WTC11 (cell line): ENCODE data around the gene ZCCHC14. TPM values are rescaled to one million over a fixed set of nuclear protein-coding genes. Genes with fewer than 3 reads are reported as not detected.

Experiments
- ATAC-seq: fragments of 200-7000 bp; cut with Tn5 transposase; 2 replicates; pipeline ENCODE4 v1.10.0; 2021; ENCODE audit warnings: mild to moderate bottlenecking, moderate library complexity
- CTCF ChIA-PET: fragments of 300-600 bp; sonication (Branson Sonifier 250); formaldehyde crosslinking; loops from one replicate; lab custom pipeline; 2021; ENCODE audit warnings: antibody characterized with exemption; lab: Charles Lee
- POLR2A ChIA-PET: fragments of 350-600 bp; sonication (Branson Sonifier 250); formaldehyde crosslinking; loops from one replicate; lab custom pipeline; 2021; ENCODE audit warnings: antibody characterized with exemption; lab: Charles Lee
- DNase-seq: peaks from one replicate; pipeline ENCODE4 v3.0.0; 2021; ENCODE audit warnings: low spot score
- H3K27ac Mint-ChIP-seq: 2 replicates; pipeline ENCODE4 v1.8.0; 2021; ENCODE audit warnings: mixed read lengths
- H3K27me3 Mint-ChIP-seq: 2 replicates; pipeline ENCODE4 v1.8.0; 2021; ENCODE audit warnings: low read depth, mild to moderate bottlenecking, moderate library complexity, mixed read lengths
- H3K36me3 Mint-ChIP-seq: 2 replicates; pipeline ENCODE4 v1.8.0; 2021; ENCODE audit warnings: mixed read lengths
- H3K4me1 Mint-ChIP-seq: 2 replicates; pipeline ENCODE4 v1.8.0; 2022; ENCODE audit warnings: mixed read lengths
- H3K4me3 Mint-ChIP-seq: 2 replicates; pipeline ENCODE4 v1.8.0; 2021; ENCODE audit warnings: mild to moderate bottlenecking, moderate library complexity, mixed read lengths
- H3K9me3 Mint-ChIP-seq: 2 replicates; pipeline ENCODE4 v1.8.0; 2021; ENCODE audit warnings: mixed read lengths
- FOXK1 ChIP-seq: sonication (generic); formaldehyde crosslinking; IDR thresholded peaks from 2 replicates; pipeline ENCODE4 v1.8.0; 2022; ENCODE audit warnings: mild to moderate bottlenecking, moderate library complexity, missing genetic modification reagents
- NR2C2 ChIP-seq: sonication (generic); formaldehyde crosslinking; IDR thresholded peaks from 2 replicates; pipeline ENCODE4 v1.8.0; 2022; ENCODE audit warnings: mild to moderate bottlenecking, missing genetic modification reagents
- NR3C1 ChIP-seq: sonication (generic); formaldehyde crosslinking; conservative IDR thresholded peaks from 2 replicates; pipeline ENCODE4 v1.8.1; 2023; ENCODE audit warnings: low read depth, mild to moderate bottlenecking, missing genetic modification reagents
- PRRX2 ChIP-seq: fragments of 250-450 bp; sonication (Bioruptor Pico); IDR thresholded peaks from 2 replicates; pipeline ENCODE4 v1.8.0; 2021; ENCODE audit warnings: mild to moderate bottlenecking
- TEAD4 ChIP-seq: sonication (generic); formaldehyde crosslinking; IDR thresholded peaks from 2 replicates; pipeline ENCODE4 v1.8.0; 2022; ENCODE audit warnings: mild to moderate bottlenecking, missing genetic modification reagents
- ZNF317 ChIP-seq: sonication (generic); formaldehyde crosslinking; IDR thresholded peaks from 2 replicates; pipeline ENCODE4 v1.8.1; 2023; ENCODE audit warnings: low read depth, mild to moderate bottlenecking, moderate library complexity, missing genetic modification reagents, borderline replicate concordance
- total RNA-seq: library from RNA; stranded (reverse); gene quantifications from 3 replicates; pipeline ENCODE4 v1.2.3, GENCODE V29; 2021
- TF ChIP-seq, protein P1 (sequence below): sonication (generic); formaldehyde crosslinking; IDR thresholded peaks from 2 replicates; pipeline ENCODE4 v1.8.0; 2022; ENCODE audit warnings: missing genetic modification reagents
- TF ChIP-seq, protein P2 (sequence below): fragments of 250-450 bp; sonication (Bioruptor Pico); IDR thresholded peaks from 2 replicates; pipeline ENCODE4 v1.9.0; 2021; ENCODE audit warnings: mild to moderate bottlenecking, borderline replicate concordance
- TF ChIP-seq, protein P3 (sequence below): fragments of 250-450 bp; sonication (Bioruptor Pico); IDR thresholded peaks from 2 replicates; pipeline ENCODE4 v1.8.0; 2021; ENCODE audit warnings: mild to moderate bottlenecking
- TF ChIP-seq, protein P4 (sequence below): sonication (generic); formaldehyde crosslinking; IDR thresholded peaks from 2 replicates; pipeline ENCODE4 v1.8.0; 2022; ENCODE audit warnings: mild to moderate bottlenecking, missing genetic modification reagents
- TF ChIP-seq, protein P5 (sequence below): sonication (generic); formaldehyde crosslinking; IDR thresholded peaks from 2 replicates; pipeline ENCODE4 v1.8.1; 2022; ENCODE audit warnings: mild to moderate bottlenecking, missing genetic modification reagents, moderate library complexity, borderline replicate concordance
- TF ChIP-seq, protein P6 (sequence below): sonication (generic); formaldehyde crosslinking; IDR thresholded peaks from 2 replicates; pipeline ENCODE4 v1.8.1; 2023; ENCODE audit warnings: mild to moderate bottlenecking, missing genetic modification reagents
- TF ChIP-seq, protein P7 (sequence below): fragments of 200-600 bp; IDR thresholded peaks from 2 replicates; pipeline ENCODE4 v1.8.0; 2022; ENCODE audit warnings: antibody characterized with exemption

Gene ZCCHC14
- total RNA-seq, 1 experiment from 2014 or later: 33.8 TPM

DNA sequence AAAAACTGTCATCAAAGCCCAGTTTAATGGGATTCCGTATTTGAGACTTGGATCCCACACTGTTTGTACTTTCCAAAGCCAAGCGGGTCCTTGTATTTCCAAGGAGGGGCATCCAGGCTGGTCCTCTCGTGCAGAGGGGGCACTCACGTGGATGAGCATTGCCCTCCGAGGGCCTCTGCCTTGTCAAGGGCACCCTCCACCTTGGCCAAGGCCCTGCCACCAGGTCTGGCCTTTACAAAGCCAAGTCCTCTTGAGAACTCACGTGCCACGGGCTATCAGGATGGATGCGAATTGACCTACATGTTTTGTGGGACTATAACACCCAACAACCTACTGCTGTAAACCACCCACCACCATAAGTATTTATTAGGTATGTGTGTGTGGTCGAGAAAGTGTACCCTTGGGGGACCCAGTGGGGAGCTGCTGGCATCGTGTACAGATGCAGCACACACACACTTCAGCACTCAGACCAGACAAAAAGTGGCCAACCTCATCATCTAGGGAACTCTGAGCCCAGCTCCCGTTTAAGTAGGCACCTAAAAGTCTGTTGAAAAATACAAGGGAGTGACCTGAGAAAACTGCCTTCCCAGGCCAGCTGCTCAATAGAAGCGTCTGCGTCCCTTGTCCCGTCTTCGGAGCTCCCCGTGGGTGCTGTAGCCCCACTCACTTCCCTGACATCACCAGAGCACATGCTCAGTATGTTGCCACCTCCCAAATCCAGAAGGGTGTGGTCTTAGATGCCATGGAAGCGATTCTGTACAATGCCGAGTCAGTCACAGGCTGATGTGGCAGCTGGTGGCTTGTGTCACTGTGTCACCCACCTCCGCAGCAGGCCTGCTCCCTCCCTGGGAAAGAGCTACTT is 87.8 kb downstream of the ZCCHC14 start:
- H3K27me3 Mint-ChIP-seq: no peaks in the 10 kb centered on the region
- ATAC-seq (no peak), DNase-seq (no peak)
- peaks cover 39% of the 10 kb centered on the region for H3K36me3 Mint-ChIP-seq
- TF ChIP-seq, protein P1, sequence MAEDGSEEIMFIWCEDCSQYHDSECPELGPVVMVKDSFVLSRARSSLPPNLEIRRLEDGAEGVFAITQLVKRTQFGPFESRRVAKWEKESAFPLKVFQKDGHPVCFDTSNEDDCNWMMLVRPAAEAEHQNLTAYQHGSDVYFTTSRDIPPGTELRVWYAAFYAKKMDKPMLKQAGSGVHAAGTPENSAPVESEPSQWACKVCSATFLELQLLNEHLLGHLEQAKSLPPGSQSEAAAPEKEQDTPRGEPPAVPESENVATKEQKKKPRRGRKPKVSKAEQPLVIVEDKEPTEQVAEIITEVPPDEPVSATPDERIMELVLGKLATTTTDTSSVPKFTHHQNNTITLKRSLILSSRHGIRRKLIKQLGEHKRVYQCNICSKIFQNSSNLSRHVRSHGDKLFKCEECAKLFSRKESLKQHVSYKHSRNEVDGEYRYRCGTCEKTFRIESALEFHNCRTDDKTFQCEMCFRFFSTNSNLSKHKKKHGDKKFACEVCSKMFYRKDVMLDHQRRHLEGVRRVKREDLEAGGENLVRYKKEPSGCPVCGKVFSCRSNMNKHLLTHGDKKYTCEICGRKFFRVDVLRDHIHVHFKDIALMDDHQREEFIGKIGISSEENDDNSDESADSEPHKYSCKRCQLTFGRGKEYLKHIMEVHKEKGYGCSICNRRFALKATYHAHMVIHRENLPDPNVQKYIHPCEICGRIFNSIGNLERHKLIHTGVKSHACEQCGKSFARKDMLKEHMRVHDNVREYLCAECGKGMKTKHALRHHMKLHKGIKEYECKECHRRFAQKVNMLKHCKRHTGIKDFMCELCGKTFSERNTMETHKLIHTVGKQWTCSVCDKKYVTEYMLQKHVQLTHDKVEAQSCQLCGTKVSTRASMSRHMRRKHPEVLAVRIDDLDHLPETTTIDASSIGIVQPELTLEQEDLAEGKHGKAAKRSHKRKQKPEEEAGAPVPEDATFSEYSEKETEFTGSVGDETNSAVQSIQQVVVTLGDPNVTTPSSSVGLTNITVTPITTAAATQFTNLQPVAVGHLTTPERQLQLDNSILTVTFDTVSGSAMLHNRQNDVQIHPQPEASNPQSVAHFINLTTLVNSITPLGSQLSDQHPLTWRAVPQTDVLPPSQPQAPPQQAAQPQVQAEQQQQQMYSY: no peak
- no peaks in the 10 kb centered on the region for H3K9me3 Mint-ChIP-seq
- ChIA-PET CTCF (interaction anchor here (0.6 to 1.8 kb wide), 5 partner anchors 11 to 279 kb away, joined by 3 to 4 read pairs (median 3); no protein-coding TSS in a partner anchor), POLR2A (interaction anchor here (0.7 kb wide), 1 partner anchor 467 kb away, joined by 3 read pairs; no protein-coding TSS in a partner anchor)
- no peaks in the 10 kb centered on the region for H3K4me1 Mint-ChIP-seq
- peak overlapping the region; percentile 53; the same call in 1 of the 2 replicates for H3K27ac Mint-ChIP-seq
- H3K4me3 Mint-ChIP-seq: no peak overlapping the region

DNA sequence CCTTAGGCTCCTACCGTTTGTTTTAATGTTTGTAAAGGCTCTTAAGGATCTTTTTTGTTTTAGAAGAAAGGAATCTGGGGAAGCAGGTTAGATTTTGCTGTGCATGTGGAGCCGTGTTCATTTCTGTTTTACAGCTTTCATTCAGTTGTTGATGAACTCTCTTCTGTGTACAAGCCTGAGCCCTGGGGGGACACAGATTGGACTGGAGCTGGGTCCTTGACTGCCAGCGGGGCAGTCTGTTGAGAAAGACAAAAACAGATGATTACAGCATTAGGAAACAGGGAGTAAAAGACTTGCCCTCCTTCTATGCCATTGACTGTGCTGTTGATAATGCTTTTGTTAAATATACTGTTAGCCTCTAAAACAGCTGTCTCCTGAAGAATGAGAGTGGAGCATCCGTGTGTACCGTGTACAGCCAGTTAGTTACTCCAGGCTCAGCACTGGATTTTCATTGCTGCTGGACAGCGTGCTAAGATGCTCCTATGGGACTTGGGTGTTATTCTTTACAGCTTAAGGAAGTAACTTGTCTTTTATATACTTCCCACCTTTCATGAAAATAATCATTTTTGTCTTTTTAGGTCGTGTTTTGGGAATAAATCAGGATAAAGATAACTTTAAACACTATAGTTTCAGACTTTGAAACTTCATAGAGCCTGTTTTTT is 97.5 kb downstream of the ZCCHC14 start:
- Mint-ChIP-seq H3K4me3 (no peak overlapping the region), H3K27ac (peak overlapping the region; percentile 26; the same call in 1 of the 2 replicates), H3K36me3 (peaks cover 21% of the 10 kb centered on the region), H3K9me3 (no peaks in the 10 kb centered on the region)
- DNase-seq (no peak), ATAC-seq (no peak)
- CTCF ChIA-PET: interaction anchor here (0.8 to 2.4 kb wide), 8 partner anchors 11 to 241 kb away, joined by 3 to 20 read pairs (median 6); partner anchors contain the start of gene FBXO31
- no peak for TF ChIP-seq ZNF317
- TF ChIP-seq, all 79 proteins: peak for 0
- POLR2A ChIA-PET: no interaction called here
- H3K27me3 Mint-ChIP-seq: peaks cover 3% of the 10 kb centered on the region; the same call in 1 of the 2 replicates
- peaks cover 24% of the 10 kb centered on the region for H3K4me1 Mint-ChIP-seq

DNA sequence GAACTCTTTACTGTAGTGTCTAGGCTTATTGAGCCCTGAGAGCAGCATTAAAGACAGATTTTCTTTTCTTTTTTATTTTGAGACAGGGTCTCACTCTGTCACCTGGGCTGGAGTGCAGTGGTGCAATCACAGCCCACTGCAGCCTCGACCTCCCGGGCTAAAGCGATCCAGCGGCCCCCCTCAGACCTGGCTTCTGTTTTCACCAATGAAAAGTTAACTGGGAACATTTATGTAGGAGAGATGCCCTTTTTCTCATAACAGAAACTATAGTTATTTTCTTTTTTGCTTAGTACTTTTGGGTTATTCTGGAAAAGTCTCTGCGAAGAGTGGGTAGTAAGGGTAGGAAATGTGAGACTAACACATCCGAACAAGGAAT is 99.2 kb downstream of the ZCCHC14 start:
- H3K9me3 Mint-ChIP-seq: no peaks in the 10 kb centered on the region
- no peak for ATAC-seq
- H3K36me3 Mint-ChIP-seq: peaks cover 7% of the 10 kb centered on the region
- H3K4me1 Mint-ChIP-seq: peaks cover 25% of the 10 kb centered on the region
- ChIA-PET CTCF (interaction anchor here (1.0 to 2.4 kb wide), 6 partner anchors 10 to 264 kb away, joined by 3 to 20 read pairs (median 5); partner anchors contain the start of gene FBXO31), POLR2A (interaction anchor here (1.0 kb wide), 1 partner anchor 10 kb away, joined by 6 read pairs; the partner anchor contains the start of gene FBXO31)
- peak overlapping the region; percentile 91 for H3K27ac Mint-ChIP-seq
- H3K4me3 Mint-ChIP-seq: peak overlapping the region; percentile 87
- peaks cover 3% of the 10 kb centered on the region; the same call in 1 of the 2 replicates for H3K27me3 Mint-ChIP-seq
- DNase-seq: no peak
- TF ChIP-seq, protein P2, sequence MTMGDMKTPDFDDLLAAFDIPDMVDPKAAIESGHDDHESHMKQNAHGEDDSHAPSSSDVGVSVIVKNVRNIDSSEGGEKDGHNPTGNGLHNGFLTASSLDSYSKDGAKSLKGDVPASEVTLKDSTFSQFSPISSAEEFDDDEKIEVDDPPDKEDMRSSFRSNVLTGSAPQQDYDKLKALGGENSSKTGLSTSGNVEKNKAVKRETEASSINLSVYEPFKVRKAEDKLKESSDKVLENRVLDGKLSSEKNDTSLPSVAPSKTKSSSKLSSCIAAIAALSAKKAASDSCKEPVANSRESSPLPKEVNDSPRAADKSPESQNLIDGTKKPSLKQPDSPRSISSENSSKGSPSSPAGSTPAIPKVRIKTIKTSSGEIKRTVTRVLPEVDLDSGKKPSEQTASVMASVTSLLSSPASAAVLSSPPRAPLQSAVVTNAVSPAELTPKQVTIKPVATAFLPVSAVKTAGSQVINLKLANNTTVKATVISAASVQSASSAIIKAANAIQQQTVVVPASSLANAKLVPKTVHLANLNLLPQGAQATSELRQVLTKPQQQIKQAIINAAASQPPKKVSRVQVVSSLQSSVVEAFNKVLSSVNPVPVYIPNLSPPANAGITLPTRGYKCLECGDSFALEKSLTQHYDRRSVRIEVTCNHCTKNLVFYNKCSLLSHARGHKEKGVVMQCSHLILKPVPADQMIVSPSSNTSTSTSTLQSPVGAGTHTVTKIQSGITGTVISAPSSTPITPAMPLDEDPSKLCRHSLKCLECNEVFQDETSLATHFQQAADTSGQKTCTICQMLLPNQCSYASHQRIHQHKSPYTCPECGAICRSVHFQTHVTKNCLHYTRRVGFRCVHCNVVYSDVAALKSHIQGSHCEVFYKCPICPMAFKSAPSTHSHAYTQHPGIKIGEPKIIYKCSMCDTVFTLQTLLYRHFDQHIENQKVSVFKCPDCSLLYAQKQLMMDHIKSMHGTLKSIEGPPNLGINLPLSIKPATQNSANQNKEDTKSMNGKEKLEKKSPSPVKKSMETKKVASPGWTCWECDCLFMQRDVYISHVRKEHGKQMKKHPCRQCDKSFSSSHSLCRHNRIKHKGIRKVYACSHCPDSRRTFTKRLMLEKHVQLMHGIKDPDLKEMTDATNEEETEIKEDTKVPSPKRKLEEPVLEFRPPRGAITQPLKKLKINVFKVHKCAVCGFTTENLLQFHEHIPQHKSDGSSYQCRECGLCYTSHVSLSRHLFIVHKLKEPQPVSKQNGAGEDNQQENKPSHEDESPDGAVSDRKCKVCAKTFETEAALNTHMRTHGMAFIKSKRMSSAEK (CRISPR knock-in tag): no peak
- no peak for TF ChIP-seq NR3C1 (CRISPR knock-in tag)
- TF ChIP-seq, protein P3, sequence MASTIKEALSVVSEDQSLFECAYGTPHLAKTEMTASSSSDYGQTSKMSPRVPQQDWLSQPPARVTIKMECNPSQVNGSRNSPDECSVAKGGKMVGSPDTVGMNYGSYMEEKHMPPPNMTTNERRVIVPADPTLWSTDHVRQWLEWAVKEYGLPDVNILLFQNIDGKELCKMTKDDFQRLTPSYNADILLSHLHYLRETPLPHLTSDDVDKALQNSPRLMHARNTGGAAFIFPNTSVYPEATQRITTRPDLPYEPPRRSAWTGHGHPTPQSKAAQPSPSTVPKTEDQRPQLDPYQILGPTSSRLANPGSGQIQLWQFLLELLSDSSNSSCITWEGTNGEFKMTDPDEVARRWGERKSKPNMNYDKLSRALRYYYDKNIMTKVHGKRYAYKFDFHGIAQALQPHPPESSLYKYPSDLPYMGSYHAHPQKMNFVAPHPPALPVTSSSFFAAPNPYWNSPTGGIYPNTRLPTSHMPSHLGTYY: no peak
- TF ChIP-seq, protein P4, sequence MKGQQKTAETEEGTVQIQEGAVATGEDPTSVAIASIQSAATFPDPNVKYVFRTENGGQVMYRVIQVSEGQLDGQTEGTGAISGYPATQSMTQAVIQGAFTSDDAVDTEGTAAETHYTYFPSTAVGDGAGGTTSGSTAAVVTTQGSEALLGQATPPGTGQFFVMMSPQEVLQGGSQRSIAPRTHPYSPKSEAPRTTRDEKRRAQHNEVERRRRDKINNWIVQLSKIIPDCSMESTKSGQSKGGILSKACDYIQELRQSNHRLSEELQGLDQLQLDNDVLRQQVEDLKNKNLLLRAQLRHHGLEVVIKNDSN (CRISPR knock-in tag): no peak
- no peak for TF ChIP-seq NR2C2 (CRISPR knock-in tag)
- TF ChIP-seq FOXK1 (CRISPR knock-in tag): no peak
- TF ChIP-seq, protein P5, sequence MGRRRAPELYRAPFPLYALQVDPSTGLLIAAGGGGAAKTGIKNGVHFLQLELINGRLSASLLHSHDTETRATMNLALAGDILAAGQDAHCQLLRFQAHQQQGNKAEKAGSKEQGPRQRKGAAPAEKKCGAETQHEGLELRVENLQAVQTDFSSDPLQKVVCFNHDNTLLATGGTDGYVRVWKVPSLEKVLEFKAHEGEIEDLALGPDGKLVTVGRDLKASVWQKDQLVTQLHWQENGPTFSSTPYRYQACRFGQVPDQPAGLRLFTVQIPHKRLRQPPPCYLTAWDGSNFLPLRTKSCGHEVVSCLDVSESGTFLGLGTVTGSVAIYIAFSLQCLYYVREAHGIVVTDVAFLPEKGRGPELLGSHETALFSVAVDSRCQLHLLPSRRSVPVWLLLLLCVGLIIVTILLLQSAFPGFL (CRISPR knock-in tag): no peak
- TF ChIP-seq, protein P6, sequence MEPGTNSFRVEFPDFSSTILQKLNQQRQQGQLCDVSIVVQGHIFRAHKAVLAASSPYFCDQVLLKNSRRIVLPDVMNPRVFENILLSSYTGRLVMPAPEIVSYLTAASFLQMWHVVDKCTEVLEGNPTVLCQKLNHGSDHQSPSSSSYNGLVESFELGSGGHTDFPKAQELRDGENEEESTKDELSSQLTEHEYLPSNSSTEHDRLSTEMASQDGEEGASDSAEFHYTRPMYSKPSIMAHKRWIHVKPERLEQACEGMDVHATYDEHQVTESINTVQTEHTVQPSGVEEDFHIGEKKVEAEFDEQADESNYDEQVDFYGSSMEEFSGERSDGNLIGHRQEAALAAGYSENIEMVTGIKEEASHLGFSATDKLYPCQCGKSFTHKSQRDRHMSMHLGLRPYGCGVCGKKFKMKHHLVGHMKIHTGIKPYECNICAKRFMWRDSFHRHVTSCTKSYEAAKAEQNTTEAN (CRISPR knock-in tag): no peak
- TF ChIP-seq, protein P7, sequence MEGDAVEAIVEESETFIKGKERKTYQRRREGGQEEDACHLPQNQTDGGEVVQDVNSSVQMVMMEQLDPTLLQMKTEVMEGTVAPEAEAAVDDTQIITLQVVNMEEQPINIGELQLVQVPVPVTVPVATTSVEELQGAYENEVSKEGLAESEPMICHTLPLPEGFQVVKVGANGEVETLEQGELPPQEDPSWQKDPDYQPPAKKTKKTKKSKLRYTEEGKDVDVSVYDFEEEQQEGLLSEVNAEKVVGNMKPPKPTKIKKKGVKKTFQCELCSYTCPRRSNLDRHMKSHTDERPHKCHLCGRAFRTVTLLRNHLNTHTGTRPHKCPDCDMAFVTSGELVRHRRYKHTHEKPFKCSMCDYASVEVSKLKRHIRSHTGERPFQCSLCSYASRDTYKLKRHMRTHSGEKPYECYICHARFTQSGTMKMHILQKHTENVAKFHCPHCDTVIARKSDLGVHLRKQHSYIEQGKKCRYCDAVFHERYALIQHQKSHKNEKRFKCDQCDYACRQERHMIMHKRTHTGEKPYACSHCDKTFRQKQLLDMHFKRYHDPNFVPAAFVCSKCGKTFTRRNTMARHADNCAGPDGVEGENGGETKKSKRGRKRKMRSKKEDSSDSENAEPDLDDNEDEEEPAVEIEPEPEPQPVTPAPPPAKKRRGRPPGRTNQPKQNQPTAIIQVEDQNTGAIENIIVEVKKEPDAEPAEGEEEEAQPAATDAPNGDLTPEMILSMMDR: no peak
- no peak for TF ChIP-seq PRRX2 (CRISPR knock-in tag)
- no peak for TF ChIP-seq TEAD4 (CRISPR knock-in tag)
